Activated B cell treated with CpG ODN at 0.5 μM for 24 hours (primary cell): ENCODE data around the gene P2RY8. TPM values are rescaled to one million over a fixed set of nuclear protein-coding genes. Genes with fewer than 3 reads are reported as not detected.
A peak's percentile ranks its signal among the peaks of the same experiment; 100 is the strongest.

ENCODE experiments used
- ATAC-seq: fragments of 200-7000 bp; cut with Tn5 transposase; one replicate; pipeline ENCODE4 v1.10.0; 2021; ENCODE audit warnings: low read depth, mild to moderate bottlenecking, moderate library complexity
- CTCF ChIA-PET: fragments of 350-600 bp; sonication (Branson Sonifier 250); formaldehyde crosslinking; loops from one replicate; lab custom pipeline; 2021; ENCODE audit warnings: antibody characterized with exemption; lab: Charles Lee
- POLR2A ChIA-PET: fragments of 350-600 bp; sonication (Branson Sonifier 250); formaldehyde crosslinking; loops from one replicate; lab custom pipeline; 2021; ENCODE audit warnings: antibody characterized with exemption; lab: Charles Lee
- DNase-seq: peaks from one replicate; pipeline ENCODE4 v3.0.0; 2022
- H3K27ac Mint-ChIP-seq: one replicate; pipeline ENCODE4 v1.8.0; 2020; ENCODE audit warnings: mixed read lengths
- H3K27me3 Mint-ChIP-seq: one replicate; pipeline ENCODE4 v1.8.0; 2021; ENCODE audit warnings: mixed read lengths
- H3K36me3 Mint-ChIP-seq: one replicate; pipeline ENCODE4 v1.8.0; 2021; ENCODE audit warnings: low read depth, mixed read lengths
- H3K4me1 Mint-ChIP-seq: one replicate; pipeline ENCODE4 v1.8.0; 2021; ENCODE audit warnings: mixed read lengths
- H3K4me3 Mint-ChIP-seq: one replicate; pipeline ENCODE4 v1.8.0; 2020; ENCODE audit warnings: mild to moderate bottlenecking, mixed read lengths
- H3K9me3 Mint-ChIP-seq: one replicate; pipeline ENCODE4 v1.8.0; 2020; ENCODE audit warnings: mixed read lengths
- CTCF ChIP-seq: fragments of 200-600 bp; IDR thresholded peaks from one replicate; pipeline ENCODE4 v1.8.0; 2022; ENCODE audit warnings: antibody characterized with exemption, mild to moderate bottlenecking
- intact Hi-C: fragments of 100-400 bp; cut with micrococcal nuclease; formaldehyde crosslinking; loops from one replicate; pipeline ENCODE4 v1.15.1; 2024
- total RNA-seq: library from RNA; stranded (reverse); gene quantifications from 2 replicates; pipeline ENCODE4 v1.2.3, GENCODE V29; 2022

P2RY8 gene
- total RNA-seq, 1 donor from 2014 or later = 332 TPM

DNA sequence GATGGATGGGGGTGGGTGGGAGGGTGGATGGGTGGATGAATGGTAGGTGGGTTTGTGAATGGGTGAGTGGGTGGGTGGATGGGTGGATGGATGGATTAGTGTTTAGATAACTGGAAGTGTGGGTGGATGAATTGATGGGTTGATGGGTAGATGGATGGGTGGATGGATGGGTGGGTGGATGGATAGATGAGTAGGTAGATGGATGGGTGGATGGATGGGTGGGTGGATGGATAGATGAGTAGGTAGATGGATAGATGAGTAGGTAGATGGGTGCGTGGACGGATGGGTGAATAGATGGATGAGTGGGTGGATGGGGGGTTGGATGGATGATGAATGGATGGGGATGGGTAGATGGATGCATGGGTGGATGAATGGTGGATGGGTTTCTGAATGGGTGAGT is 64.0 kb downstream of the P2RY8 start:
- H3K27ac Mint-ChIP-seq = peak overlapping the region; percentile 56

DNA sequence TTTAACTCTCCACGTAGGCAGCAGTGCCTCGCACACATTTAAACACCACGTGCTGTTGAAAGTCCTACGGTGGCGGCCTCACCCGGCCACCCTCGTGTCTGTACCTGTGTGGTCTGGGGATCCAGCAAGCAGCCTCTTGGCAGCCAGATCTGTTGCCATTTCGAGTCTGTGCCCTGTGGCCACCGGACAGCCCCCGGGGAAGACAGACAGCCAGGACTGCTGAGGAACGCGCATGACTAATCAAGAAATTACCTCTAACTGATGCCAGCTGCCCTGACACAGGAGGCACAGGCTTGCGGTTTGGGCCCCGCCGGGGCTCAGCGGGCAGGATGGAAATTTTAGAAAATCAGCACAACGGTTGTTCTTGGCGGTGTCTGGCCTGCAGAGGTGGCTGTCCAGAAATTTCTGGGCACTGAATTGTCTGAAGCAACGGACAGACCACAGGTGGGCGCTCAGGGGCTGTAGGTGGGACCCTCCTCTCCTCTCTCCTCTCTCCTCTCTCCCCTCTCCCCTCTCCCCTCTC is 68.7 kb downstream of the P2RY8 start:
- ChIA-PET CTCF (no interaction called here), POLR2A (no interaction called here)
- ATAC-seq = peak; percentile 78
- intact Hi-C loops = loop anchor here (1.0 to 5.0 kb wide), 6 partner anchors 13 to 1054 kb away; partner anchors contain the start of gene AKAP17A
- Mint-ChIP-seq H3K27me3 (no peaks in the 10 kb centered on the region), H3K9me3 (peaks cover 2% of the 10 kb centered on the region), H3K27ac (peak overlapping the region; percentile 96), H3K4me3 (peak overlapping the region; percentile 73), H3K4me1 (peaks cover 88% of the 10 kb centered on the region), H3K36me3 (peaks cover 62% of the 10 kb centered on the region)
- no peak for TF ChIP-seq CTCF
- DNase-seq = peak; percentile 71

More for the DNA sequence above, 64.0 kb downstream of the P2RY8 start:
- Mint-ChIP-seq H3K4me1 (peaks cover 78% of the 10 kb centered on the region), H3K36me3 (peaks cover 63% of the 10 kb centered on the region), H3K9me3 (peaks cover 4% of the 10 kb centered on the region), H3K4me3 (no peak overlapping the region), H3K27me3 (no peaks in the 10 kb centered on the region)
- POLR2A ChIA-PET = no interaction called here
- intact Hi-C loops = no loop called here
- CTCF ChIA-PET = no interaction called here
- DNase-seq = no peak
- TF ChIP-seq CTCF = no peak
- no peak for ATAC-seq

GRCh38 chrX:1466971-1467561 is 69.9 kb downstream of the P2RY8 start:
- ATAC-seq (peak; percentile 49), DNase-seq (peak; percentile 57)
- ChIA-PET POLR2A (no interaction called here), CTCF (no interaction called here)
- H3K27me3 Mint-ChIP-seq = no peaks in the 10 kb centered on the region
- H3K4me1 Mint-ChIP-seq = peaks cover 91% of the 10 kb centered on the region
- peaks cover 67% of the 10 kb centered on the region for H3K36me3 Mint-ChIP-seq
- intact Hi-C loops = loop anchor here (1.0 to 5.0 kb wide), 4 partner anchors 25 to 1055 kb away; partner anchors contain the start of gene P2RY8
- peak overlapping the region; percentile 96 for H3K27ac Mint-ChIP-seq
- TF ChIP-seq CTCF = no peak
- peaks cover 1% of the 10 kb centered on the region for H3K9me3 Mint-ChIP-seq
- H3K4me3 Mint-ChIP-seq = peak overlapping the region; percentile 79

- intact Hi-C loops = loop anchor here (5.0 kb wide), 1 partner anchor 1056 kb away; no protein-coding TSS in a partner anchor
- no peaks in the 10 kb centered on the region for H3K9me3 Mint-ChIP-seq
- H3K36me3 Mint-ChIP-seq = peaks cover 62% of the 10 kb centered on the region
- TF ChIP-seq CTCF = no peak
- H3K4me1 Mint-ChIP-seq = peaks cover 89% of the 10 kb centered on the region
- ChIA-PET CTCF (no interaction called here), POLR2A (no interaction called here)
- peak overlapping the region; percentile 48 for H3K4me3 Mint-ChIP-seq
- no peaks in the 10 kb centered on the region for H3K27me3 Mint-ChIP-seq
- no peak overlapping the region for H3K27ac Mint-ChIP-seq
- no peak for ATAC-seq
- peak; percentile 16 for DNase-seq
Observed at GRCh38 chrX:1466232-1466661, 70.7 kb downstream of the P2RY8 start.
